Right hindlimb (tissue), 1 donor: ENCODE data around the gene ZNF358.

Experiments
- DNase-seq: peaks from one replicate; pipeline ENCODE4 v3.0.0-alpha.2; 2018

The ZNF358 gene

DNA sequence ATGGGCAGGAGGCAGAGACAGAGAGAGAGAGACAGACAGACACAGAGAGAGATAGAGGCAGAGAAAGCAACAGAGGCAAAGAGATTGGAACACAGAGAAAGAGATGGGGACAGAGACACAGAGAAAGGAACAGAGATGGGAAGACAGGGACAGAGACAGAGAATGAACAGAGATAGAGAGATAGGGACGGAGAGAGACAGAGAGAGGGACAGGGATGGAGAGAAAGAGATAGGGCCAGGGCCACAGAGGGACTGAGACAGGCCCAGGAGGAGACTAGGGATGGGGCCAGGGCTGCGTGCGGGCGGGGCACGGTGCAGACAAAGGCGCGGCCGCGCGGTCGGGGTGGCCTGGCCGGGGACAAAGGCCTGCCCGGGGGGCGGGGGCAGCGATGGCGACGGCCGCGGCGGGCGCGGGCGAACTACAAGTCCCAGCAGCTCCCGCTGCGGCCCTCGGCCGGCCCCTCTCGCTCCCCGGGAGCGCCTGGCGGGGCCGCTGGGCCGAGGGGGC lies at the start of gene ZNF358:
Gene ZNF358 (plus strand): TSS at position 459 of the 507 bp plus-strand sequence. CDS start 3,140 bp downstream, outside the sequence.
- peak; percentile 85 for DNase-seq

DNA sequence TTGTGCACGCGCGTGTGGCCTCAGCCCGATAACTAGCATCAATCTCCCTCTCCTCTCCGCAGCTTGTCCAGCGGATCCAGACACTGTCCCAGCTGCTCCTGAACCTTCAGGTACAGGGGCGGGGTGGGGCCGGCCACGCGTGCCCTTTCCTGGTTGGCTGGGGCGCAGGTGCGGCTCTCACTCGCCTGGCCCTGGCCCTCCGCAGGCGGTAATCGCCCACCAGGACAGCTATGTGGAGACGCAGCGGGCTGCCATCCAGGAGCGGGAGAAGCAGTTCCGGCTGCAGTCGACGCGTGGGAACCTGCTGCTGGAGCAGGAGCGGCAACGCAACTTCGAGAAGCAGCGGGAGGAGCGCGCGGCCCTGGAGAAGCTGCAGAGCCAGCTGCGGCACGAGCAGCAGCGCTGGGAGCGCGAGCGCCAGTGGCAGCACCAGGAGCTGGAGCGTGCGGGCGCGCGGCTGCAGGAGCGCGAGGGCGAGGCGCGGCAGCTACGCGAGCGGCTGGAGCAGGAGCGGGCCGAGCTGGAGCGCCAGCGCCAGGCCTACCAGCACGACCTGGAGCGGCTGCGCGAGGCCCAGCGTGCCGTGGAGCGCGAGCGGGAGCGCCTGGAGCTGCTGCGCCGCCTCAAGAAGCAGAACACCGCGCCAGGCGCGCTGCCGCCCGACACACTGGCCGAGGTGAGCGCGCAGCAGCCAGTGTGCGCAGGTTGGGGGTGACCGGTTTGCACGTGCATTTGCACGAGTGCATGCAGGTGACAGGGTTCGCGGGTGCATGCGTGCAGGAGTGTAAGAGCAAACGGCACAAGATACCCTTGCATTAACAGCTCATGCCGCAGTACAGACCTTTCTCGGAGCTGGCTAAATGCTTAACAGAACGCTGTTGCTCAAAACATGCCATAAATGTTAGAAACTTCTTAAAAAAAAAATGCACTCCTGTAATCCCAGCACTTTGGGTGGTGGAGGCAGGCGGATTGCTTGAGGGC lies 48.6 kb upstream of the ZNF358 start:
- no peak for DNase-seq

DNA sequence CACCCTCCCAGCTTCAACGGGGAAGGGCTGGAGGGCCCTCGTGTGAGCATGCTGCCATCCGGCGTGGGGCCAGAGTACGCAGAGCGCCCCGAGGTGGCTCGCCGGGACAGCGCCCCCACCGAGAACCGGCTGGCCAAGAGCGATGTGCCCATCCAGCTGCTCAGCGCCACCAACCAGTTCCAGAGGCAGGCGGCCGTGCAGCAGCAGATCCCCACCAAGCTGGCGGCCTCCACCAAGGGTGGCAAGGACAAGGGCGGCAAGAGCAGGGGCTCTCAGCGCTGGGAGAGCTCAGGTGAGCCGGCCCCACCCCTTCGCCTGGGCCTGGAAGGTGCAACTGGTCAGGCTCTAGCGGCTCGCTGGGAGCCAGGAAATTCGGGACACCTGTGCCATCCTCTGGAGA lies 47.1 kb upstream of the ZNF358 start:
- DNase-seq: no peak

DNA sequence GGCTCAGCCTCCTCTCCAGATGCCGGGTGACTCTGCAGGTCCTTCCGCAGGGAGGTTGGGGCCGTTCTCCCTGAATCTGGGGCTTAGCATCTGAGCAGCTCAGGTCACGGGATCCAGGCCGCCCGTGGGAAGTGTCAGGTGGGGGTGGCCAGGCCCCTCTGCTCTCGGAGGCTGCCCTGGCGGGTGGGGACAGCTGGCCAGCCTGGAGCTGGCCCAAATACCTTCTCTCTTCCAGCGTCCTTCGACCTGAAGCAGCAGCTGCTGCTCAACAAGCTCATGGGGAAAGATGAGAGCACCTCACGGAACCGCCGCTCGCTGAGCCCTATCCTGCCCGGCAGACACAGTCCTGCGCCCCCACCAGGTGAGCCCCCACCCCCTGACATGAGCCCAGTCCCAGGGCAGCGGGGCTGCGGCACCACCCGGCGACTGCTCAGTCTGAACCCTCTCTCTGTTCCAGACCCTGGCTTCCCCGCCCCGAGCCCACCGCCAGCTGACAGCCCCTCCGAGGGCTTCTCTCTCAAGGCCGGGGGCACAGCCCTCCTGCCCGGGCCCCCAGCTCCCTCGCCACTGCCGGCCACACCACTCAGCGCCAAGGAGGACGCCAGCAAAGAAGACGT lies 46.1 kb upstream of the ZNF358 start:
- no peak for DNase-seq

DNA sequence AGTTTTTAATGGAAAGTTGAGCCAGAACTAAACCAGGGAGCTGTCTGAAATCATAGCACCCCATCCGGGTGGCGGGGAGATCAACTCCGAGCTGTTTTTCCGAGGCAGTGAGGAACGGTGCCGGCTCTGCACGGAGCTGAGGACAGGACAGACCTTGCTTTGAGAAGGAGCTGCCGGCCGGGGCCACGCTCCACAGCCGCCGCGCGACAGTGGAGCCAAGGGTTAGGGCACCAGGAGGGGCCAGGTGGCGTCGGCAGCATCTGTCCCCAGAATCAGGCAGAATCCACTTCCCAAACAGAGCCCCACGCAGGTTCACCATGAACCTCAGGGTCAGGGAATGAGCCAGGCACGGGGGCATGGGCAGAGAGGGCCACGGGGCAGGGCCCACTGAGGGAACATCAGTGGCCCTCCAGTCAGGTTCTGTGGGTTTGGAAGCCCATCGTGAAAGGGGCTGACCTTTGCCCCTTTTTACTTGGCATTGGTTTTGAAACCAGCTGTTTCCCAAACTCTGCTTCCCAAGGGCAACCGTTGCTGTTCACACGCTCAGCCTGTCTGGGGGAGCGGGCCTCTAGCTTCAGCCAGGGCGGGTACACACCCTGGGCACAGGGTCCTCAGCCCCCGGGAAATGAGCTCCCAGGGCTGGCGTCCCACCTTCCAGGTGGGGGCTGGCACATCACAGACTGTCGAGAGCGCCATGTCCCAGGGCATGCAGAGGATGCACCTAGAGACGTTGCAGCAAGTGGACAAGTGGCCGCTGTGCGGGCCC lies 45.2 kb upstream of the ZNF358 start:
- DNase-seq: no peak

DNA sequence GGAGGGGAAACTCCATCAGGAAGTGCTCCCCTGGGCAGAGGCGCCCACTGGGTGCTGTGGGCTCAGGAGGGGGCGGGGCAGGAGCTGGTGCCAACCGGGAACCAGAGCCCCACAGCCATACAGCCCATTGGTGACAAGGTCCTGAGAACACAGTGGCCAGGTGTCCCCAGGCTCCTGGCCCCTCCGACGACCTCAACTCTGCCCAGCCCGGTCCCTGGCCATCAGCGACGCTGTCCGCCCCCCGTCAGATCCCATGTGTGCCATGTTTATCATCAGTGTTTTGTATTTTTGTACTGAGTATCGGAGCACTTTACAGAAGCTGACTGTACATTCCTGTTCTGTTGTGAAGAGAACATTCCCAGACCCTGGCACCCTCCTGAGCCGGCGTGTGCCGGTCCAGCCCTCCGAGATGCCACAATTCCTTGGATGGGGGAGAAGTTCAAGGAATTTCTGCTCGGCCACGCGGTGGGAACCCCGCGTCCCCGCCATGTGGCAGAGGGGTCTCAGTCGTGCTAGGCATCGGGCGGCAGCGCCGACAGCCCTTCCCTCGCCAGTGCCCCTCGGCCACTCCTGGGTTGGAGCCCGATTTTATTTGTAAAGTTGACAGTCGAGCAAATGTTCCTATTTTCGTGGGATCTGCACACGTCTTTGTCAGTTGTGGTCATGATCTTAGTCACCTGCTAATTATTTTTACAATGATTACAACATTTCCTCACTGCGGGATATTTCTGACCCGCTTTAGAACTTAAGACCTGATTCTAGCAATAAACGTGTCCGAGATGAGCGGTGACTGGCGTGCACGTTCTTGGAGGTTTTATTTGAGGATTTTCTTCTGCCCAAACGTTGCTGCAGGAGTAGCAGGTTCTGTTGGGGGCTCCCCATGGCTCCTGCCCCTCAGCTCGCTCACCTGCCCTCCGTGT lies 43.9 kb upstream of the ZNF358 start:
- DNase-seq: no peak

DNA sequence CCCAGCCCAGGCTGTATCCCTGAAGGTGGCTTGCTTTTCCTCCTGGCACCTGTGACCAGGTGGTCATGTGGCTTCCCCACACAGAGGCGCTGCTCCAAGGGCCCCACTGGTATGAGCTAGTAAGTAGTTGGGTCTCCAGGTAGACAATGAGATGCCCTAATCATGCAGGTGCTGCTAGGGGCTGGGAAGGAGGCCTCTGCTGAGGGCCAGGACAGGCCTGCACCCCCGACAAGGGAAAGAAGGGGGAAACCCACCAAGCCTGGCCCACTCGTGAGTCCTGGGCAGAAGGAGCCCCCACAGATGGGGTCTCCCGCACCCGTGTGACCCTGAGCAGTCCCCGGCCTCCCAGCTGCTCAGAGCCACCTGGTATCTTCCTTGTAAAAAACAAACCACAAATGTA lies 40.2 kb upstream of the ZNF358 start:
- DNase-seq: no peak

DNA sequence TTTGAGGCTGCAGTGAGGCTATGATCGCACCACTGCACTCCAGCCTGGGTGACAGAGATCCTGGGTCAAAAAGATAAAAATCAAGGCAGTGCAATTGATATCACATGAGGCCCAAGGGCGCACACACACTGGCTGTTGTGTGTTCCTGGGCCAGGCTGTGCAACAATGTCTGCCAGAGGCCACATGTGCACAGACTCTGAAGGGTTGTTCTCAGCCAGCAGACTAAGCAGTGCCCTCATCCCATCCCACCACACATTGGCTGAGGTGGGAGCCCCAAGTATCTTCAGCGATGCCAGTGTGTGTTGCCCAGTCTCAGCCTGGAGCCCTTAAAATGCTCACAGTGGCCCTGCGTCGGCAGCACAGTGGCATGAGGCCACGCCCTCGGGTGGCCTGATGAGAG lies 39.7 kb upstream of the ZNF358 start:
- no peak for DNase-seq

DNA sequence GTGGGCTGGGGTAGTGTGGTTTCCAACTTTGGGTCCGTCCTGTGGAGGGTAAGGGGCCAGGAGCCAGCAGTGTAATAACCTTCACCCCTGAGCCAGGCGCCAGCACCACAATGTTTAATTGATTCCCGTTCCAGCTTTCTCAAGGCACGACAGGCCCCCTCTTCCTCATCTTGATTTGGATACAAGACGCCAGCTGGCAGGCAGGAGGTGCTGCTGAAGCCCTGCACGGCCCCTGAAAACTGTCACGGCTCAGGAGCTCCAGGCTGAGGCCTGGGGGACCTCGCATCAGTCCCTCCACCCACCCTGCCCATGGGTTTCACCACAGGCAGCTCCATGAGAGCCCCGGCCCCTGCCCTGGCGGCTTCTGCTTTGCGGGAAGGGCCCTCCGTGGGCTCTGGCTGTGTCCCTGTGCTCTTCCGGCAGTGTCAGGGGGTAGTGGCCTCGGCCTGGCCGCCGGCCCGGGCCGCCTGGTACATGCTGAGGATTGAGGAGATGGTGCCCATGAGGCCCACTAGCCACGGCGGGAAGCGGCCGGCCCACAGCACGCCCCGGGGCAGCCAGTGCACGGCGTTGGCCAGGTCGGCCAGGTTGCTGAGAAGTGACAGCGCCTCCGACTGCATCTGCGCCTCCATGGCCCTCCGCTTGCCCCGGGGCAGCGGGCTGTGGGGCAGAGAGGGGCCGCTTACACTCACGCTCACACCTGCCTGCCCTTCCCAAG lies 39.0 kb upstream of the ZNF358 start:
- no peak for DNase-seq

DNA sequence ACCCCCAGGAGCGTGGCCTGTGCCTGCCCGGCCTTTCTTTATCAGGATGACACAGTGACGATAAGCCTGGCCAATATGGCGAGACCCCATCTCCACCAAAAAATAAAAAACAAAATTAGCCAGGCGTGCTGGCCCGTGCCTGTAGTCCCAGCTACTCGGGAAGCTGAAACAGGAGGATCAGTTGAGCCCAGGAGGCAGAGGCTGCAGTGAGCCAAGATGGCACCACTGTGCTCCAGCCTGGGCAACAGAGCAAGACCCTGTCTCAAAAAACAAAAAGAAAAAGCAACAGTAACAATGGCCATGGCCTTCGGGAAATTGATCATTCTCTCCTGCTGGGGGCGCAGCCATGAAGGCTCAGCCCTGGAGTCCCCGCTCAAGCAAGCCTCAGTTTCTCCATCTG lies 38.1 kb upstream of the ZNF358 start:
- no peak for DNase-seq

DNA sequence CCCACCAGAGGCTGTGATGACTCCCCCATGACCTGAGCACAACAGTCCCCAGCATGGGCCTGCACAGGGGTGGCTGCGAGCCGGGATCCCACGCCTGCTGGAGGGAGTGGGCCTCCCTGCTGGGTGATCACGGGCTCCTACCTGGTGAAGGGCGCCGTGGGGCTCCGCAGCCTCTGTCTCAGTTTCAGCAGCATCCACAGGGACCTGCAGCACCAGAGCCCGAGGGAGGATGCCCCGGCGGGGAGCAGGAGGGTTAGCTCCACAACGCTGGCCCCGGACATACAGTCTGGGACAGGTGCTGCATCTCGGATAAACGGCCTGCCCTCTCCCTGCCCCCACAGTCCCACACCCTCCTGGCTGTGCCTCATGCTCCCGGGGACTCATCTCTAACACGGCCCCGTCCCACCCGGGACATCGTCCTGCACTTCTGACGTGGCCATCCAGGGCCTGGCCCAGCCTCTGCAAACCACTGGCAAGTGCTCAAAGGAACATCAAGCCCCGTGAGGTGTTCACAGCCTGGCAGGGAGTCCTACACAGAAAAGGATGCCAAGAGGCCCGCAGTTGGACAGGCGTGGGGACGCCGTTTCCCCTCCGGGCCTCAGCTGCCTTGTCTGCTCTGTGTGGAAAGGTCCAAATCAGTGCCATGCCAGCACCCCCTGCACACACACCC lies 37.6 kb upstream of the ZNF358 start:
- DNase-seq: no peak

DNA sequence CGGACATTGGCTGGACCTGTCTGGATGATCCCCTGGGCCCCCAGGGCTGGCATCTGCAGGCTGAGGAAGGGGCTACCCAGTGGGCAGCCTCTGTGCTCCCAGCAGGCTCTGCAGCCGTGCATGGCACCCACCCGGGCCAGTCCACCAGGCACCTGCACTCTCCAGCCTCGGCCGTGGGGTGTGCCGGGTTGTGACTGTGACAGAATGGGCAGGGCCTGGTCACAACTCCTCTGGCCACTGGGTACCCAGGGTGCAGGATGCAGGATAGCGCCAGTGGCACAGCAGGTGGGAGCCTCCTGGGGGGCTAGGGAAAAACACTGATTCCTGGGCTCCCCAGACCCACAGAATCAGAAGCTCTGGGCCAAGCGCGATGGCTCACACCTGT lies 37.1 kb upstream of the ZNF358 start:
- no peak for DNase-seq

DNA sequence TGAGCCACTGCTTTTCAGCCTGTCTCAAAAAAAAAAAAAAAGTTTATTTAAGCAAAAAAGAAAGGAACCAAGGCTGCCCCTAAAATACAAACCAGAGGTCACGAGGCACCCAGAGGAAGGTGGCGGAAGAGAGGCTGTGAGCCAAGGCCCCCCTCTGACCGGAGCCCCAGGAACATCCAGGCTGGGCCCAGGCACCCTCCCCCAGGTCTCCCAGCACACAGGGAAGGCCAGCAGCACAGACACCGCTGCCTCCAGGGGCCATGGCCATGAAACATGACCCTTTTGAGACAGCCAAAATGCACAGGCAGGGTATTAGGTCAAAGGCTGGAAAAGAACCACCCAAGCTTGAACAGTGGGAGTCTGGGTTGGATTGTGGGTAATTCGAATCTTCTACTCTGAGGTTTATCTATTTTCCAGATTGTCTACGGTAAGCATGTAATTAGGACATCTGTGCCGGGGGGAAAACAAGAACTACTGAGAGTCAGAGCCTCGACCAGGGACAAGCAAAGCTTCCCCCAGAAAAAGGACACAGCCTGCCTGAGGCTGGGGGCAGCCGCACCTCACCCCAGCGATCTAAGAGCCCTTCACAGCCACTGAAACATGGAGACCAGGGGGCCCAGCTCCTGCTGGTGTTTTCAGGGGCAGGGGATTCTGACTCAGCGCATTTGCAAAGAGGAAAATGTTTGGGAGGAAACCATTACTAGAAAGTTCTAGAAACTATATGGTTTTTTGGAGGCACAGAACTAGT lies 35.5 kb upstream of the ZNF358 start:
- no peak for DNase-seq

DNA sequence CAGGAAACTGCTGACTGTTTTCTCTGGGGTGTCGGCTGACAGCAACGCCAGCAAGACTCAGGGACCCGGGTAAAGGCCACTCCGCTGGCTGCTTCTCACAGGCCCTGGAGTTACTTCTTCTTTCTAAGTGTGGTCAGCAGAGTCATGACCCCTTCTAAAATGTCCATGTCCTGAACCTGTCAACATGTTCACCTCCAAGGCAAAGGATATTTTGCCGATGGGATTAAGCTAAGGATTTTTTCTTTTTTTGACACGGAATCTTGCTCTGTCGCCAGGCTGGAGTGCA lies 35.0 kb upstream of the ZNF358 start:
- no peak for DNase-seq

DNA sequence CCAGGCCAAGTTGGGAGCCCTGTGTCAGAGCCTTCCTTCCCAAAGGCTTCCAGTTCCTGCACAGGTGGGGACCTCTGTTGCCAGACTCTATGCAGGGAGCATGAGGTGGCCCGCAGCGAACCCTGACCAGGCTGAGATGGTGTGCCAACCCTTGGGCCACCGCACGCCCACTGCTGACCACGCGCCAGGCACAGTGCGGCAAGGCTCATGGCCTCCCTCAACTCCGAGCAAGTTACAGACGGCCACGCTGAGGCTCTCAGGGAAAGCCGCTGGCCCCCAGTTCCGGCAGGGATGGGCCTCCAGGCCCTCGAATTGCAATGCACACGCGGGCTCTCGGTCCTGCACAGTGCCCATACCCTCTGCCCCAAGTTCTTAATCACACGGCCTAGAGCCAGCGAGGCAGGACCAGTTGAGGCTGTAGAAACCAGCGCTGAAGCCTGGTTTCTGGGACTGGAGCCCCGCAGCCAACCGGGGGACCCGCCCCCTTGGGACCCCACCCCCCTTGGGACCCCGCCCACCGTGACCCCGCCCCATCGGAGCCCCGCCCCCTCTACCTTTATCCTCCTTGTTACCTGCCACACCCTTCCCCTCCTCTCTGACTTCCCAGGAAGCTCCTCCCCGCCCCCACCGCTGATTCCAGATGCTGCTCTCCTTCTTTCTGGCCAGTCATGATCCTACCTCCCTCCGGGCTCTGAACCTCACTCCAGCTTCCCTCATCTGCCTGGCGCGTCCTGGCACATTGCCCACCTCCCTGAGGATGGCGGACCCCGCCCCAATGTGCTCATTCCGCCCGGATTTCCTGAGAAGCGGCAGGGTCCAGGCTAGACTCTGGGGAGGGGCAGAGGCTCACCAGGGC lies 33.1 kb upstream of the ZNF358 start:
- DNase-seq: peak; percentile 51

DNA sequence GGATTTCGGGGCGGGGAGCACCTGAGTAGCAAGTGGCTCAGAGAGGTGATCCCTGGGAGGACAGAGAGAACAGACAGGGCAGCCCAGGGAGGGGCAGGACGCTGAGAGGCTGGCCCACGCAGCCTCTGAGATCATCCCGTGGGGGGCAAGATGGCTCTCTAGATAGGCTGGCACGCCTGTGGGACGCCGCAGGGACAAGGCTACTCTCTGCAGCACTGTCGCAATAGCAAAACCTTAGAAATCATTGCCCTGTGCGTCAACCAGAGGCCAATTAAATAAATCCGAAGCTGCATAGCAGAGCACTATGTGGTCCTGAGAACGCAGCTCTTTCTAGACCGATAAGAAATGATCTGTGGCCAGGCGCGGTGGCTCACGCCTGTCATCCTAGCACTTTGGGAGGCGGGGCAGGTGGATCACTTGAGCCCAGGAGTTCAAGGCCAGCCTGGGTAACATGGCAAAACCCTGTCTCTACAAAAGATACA lies 32.1 kb upstream of the ZNF358 start:
- no peak for DNase-seq

DNA sequence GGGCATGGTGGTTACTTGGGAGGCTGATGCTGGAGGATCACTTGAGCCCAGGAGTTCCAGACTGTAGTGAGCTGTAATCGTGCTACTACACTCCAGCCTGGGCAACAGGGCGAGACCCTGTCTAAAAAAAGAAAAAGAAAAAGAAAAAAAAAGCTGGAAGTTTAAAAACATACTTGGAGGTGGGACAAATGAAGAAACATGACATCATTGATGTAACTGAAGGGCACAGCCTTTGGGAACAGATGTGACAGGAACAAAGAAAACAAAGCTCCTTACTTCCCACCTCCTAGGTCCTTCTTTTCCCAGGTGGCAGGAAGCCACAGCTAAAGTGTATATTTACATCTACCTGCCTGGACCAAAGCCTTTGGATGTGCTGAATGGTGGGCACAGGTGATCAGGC lies 29.0 kb upstream of the ZNF358 start:
- no peak for DNase-seq

DNA sequence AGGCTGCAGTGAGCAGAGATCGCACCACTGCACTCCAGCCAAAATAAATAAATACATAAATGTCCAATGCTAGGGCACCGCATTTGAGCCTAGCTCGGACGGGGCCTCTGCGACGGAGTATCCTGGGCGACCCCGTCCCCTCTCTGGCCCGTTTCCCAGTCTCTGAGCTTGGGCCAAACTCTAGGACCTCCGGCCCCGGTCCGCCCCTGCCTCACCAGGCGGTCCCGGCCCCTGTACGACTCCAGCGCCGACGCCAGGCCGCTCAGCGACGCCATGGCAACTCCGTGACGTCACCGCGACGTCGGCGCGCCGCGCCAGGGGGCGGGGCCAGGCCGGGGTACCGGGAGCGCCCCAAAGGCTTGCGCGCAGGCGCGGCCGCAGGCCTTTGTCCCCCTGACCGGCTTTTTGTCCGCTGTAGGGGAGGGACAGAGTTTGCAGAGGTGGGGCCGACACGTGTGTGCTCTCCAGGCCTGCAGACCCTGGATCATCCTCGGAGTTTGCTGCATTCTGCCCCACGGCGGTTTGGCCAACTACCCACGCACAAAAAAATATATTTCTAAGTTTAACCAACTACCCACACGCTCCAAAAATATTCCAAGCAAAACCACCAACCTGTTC lies 27.1 kb upstream of the ZNF358 start, which contains the start of gene PEX11G:
Gene PEX11G (minus strand): TSS at position 300 of the 618 bp plus-strand sequence. CDS start 25 bp downstream, at position 275.
- peak; percentile 95 for DNase-seq
